SK-N-SH (cell line): ENCODE data around the gene ROR2. TPM values are rescaled to one million over a fixed set of nuclear protein-coding genes. Genes with fewer than 3 reads are reported as not detected.

Source experiments
- CTCF ChIA-PET: fragments of 300-600, 350-600 bp; formaldehyde crosslinking; extraction: SDS; loops from one replicate; lab custom pipeline; 2021; lab: Yijun Ruan, JAX
- POLR2A ChIA-PET: fragments of 350-600 bp; sonication (Branson Sonifier 250); formaldehyde crosslinking; extraction: SDS; loops from one replicate; lab custom pipeline; 2020; ENCODE audit warnings: antibody characterized with exemption, inconsistent platforms; lab: Yijun Ruan, JAX
- DNase-seq: peaks from one replicate; pipeline ENCODE4 v3.0.0; 2012
- H2AFZ ChIP-seq: fragments of 200-600 bp; sonication (generic); 2 replicates; pipeline ENCODE4 v1.8.1; 2016; ENCODE audit warnings: antibody characterized with exemption, mild to moderate bottlenecking, low read depth
- H3F3A ChIP-seq: fragments of 200-600 bp; sonication (generic); replicated peaks from 2 replicates; pipeline ENCODE3; 2016; ENCODE audit warnings: antibody characterized with exemption, mild to moderate bottlenecking; ENCODE audit not compliant: insufficient read depth
- H3K27ac ChIP-seq, 2 experiments: fragments of 200-500 bp in 1 of 2; fragments of 200-600 bp in 1 of 2; sonication (Bioruptor generic) in 1 of 2; sonication (generic), shearing (Covaris generic) in 1 of 2; 2 replicates each; pipeline versions ENCODE4 v1.5.1 to v1.6.1; 2014 to 2016; ENCODE audit warnings: low read depth in 2 of 2, inconsistent platforms in 1 of 2, low read length in 1 of 2, mild to moderate bottlenecking in 1 of 2, mixed read lengths in 1 of 2
- H3K27me3 ChIP-seq: fragments of 200-600 bp; sonication (generic), shearing (Covaris generic); 2 replicates; pipeline ENCODE4 v1.6.1; 2016; ENCODE audit warnings: mixed run types; ENCODE audit not compliant: insufficient read depth
- H3K36me3 ChIP-seq, 2 experiments: fragments of 200-500 bp in 1 of 2; fragments of 200-600 bp in 1 of 2; sonication (Bioruptor generic) in 1 of 2; sonication (generic) in 1 of 2; replicated peaks in 1 of 2; 2 replicates each; pipeline versions ENCODE3 to v1.5.1; 2014 to 2016; ENCODE audit warnings: low read length in 1 of 2, mild to moderate bottlenecking in 1 of 2; ENCODE audit not compliant: insufficient read depth in 2 of 2, control insufficient read depth in 1 of 2
- H3K4me1 ChIP-seq, 2 experiments: fragments of 200-500 bp in 1 of 2; fragments of 200-600 bp in 1 of 2; sonication (Bioruptor generic) in 1 of 2; sonication (generic), shearing (Covaris generic) in 1 of 2; 2 replicates each; pipeline versions ENCODE4 v1.5.1 to v1.6.1; 2014 to 2016; ENCODE audit warnings: low read depth in 1 of 2, low read length in 1 of 2, mixed run types in 1 of 2; ENCODE audit not compliant: insufficient read depth in 2 of 2, control insufficient read depth in 1 of 2
- H3K4me2 ChIP-seq: fragments of 200-600 bp; sonication (generic), shearing (Covaris generic); 2 replicates; pipeline ENCODE4 v1.6.1; 2017; ENCODE audit warnings: mixed run types
- H3K4me3 ChIP-seq, 2 experiments: fragments of 200-500 bp in 1 of 2; fragments of 200-600 bp in 1 of 2; sonication (Bioruptor generic) in 1 of 2; sonication (generic), shearing (Covaris generic) in 1 of 2; 2 replicates each; pipeline versions ENCODE4 v1.5.1 to v1.8.1; 2014 to 2016; ENCODE audit warnings: low read depth in 2 of 2, inconsistent platforms in 1 of 2, low read length in 1 of 2, mild to moderate bottlenecking in 1 of 2, mixed read lengths in 1 of 2, moderate library complexity in 1 of 2
- H3K79me2 ChIP-seq: fragments of 200-600 bp; sonication (generic); 2 replicates; pipeline ENCODE4 v1.8.1; 2017; ENCODE audit warnings: mild to moderate bottlenecking; ENCODE audit not compliant: insufficient read depth
- H3K9ac ChIP-seq: fragments of 200-600 bp; sonication (generic); 2 replicates; pipeline ENCODE4 v1.6.1; 2017; ENCODE audit warnings: mixed run types
- H3K9me2 ChIP-seq: fragments of 200-600 bp; sonication (generic); 2 replicates; pipeline ENCODE4 v1.6.1; 2017; ENCODE audit warnings: mixed run types
- H3K9me3 ChIP-seq: fragments of 200-600 bp; sonication (generic); 2 replicates; pipeline ENCODE4 v1.6.1; 2017; ENCODE audit warnings: mixed run types, mild to moderate bottlenecking, moderate library complexity
- H4K20me1 ChIP-seq: fragments of 200-600 bp; sonication (generic); 2 replicates; pipeline ENCODE4 v1.6.1; 2017; ENCODE audit warnings: mild to moderate bottlenecking, mixed run types; ENCODE audit not compliant: insufficient read depth
- CHD2 ChIP-seq: fragments of 150-350 bp; IDR thresholded peaks from 2 replicates; pipeline ENCODE4 v1.6.1; 2018; ENCODE audit warnings: low read length; ENCODE audit not compliant: partially characterized antibody
- CTCF ChIP-seq: fragments of 200-600 bp; sonication (generic); IDR thresholded peaks from 2 replicates; pipeline ENCODE4 v1.6.1; 2017; ENCODE audit warnings: antibody characterized with exemption, mild to moderate bottlenecking, moderate library complexity
- ELF1 ChIP-seq: IDR thresholded peaks from 2 replicates; pipeline ENCODE4 v1.4.0; 2012
- EP300 ChIP-seq, 2 experiments: IDR thresholded peaks; 2 replicates each; pipeline versions ENCODE4 v1.4.0 to v1.6.1; 2012; ENCODE audit warnings: borderline replicate concordance in 1 of 2, low read depth in 1 of 2, low read length in 1 of 2
- FOSL2 ChIP-seq: IDR thresholded peaks from 2 replicates; pipeline ENCODE4 v1.4.0; 2012; ENCODE audit warnings: low read depth, mild to moderate bottlenecking, moderate library complexity, borderline replicate concordance
- FOXJ3 ChIP-seq: sonication (generic); formaldehyde crosslinking; IDR thresholded peaks from 2 replicates; pipeline ENCODE4 v1.5.1; 2020; ENCODE audit warnings: mild to moderate bottlenecking, missing genetic modification reagents
- GABPA ChIP-seq: IDR thresholded peaks from 2 replicates; pipeline ENCODE4 v1.4.0; 2012; ENCODE audit warnings: low read depth, mild to moderate bottlenecking
- GATA2 ChIP-seq: sonication (generic); formaldehyde crosslinking; IDR thresholded peaks from 2 replicates; pipeline ENCODE4 v1.5.0; 2020; ENCODE audit warnings: mild to moderate bottlenecking, missing genetic modification reagents
- IRF3 ChIP-seq: fragments of 150-350 bp; IDR thresholded peaks from 2 replicates; pipeline ENCODE4 v1.6.1; 2016; ENCODE audit warnings: mild to moderate bottlenecking, low read depth, low read length
- JUND ChIP-seq: IDR thresholded peaks from 2 replicates; pipeline ENCODE4 v1.4.0; 2012
- PBX3 ChIP-seq: IDR thresholded peaks from 2 replicates; pipeline ENCODE4; 2012
- POLR2AphosphoS5 ChIP-seq: IDR thresholded peaks from 2 replicates; pipeline ENCODE4 v1.6.1; 2012; ENCODE audit warnings: low read depth, low read length
- RAD21 ChIP-seq: IDR thresholded peaks from 2 replicates; pipeline ENCODE4 v1.6.1; 2012; ENCODE audit warnings: mild to moderate bottlenecking, low read length
- RCOR1 ChIP-seq: fragments of 150-350 bp; IDR thresholded peaks from 2 replicates; pipeline ENCODE4 v1.6.1; 2017; ENCODE audit warnings: antibody characterized with exemption, low read length
- REST ChIP-seq: IDR thresholded peaks from 2 replicates; pipeline ENCODE4 v1.6.1; 2012; ENCODE audit warnings: mild to moderate bottlenecking, low read depth, low read length, moderate library complexity
- RXRA ChIP-seq: IDR thresholded peaks from 2 replicates; pipeline ENCODE4 v1.4.0; 2012; ENCODE audit warnings: low read depth, mild to moderate bottlenecking, borderline replicate concordance
- SMC3 ChIP-seq: IDR thresholded peaks from 2 replicates; pipeline ENCODE4 v1.6.1; 2012; ENCODE audit warnings: low read depth, low read length, improper control_type of control experiment
- TCF12 ChIP-seq: IDR thresholded peaks from 2 replicates; pipeline ENCODE4 v1.4.0; 2012
- TEAD4 ChIP-seq: IDR thresholded peaks from 2 replicates; pipeline ENCODE4 v1.4.0; 2012; ENCODE audit warnings: mild to moderate bottlenecking, borderline replicate concordance; ENCODE audit not compliant: insufficient read depth
- YY1 ChIP-seq: IDR thresholded peaks from 2 replicates; pipeline ENCODE4 v1.4.0; 2012; ENCODE audit warnings: low read depth, mild to moderate bottlenecking
- WGBS: methylation state at CpG from one replicate; pipeline ENCODE4 v1.1.6; 2017; ENCODE audit warnings: low lambda C conversion rate; 5-methylcytosine and 5-hydroxymethylcytosine counted together
- polyA plus RNA-seq, 3 experiments: library from polyadenylated mRNA; depleted of rRNA; stranded (reverse); fragments of >200 nt; gene quantifications; 2 replicates each; pipeline ENCODE4 v1.2.3, GENCODE V29; 2012

ROR2 gene
- polyA plus RNA-seq, 1 of the 3 experiments (the other 2 are of a cell fraction), result 0.43 TPM

- DNase-seq, result no peak
Observed at GRCh38 chr9:91921371-91921770, 28.7 kb downstream of the ROR2 start.

GRCh38 chr9:91920630-91921350, 29.2 kb downstream of the ROR2 start:
- Histone ChIP-seq H3K36me3 (no peaks in the 10 kb centered on the region), H3K4me2 (no peak overlapping the region), H3K4me3 (no peak overlapping the region), H2AFZ (no peak overlapping the region), H4K20me1 (no peaks in the 10 kb centered on the region), H3K79me2 (no peaks in the 10 kb centered on the region), H3K27me3 (no peaks in the 10 kb centered on the region), H3K4me1 (peaks cover 0 to 20% of the 10 kb centered on the region in 2 experiments; a peak in 1 of 4 replicates), H3K27ac (no peak overlapping the region), H3K9me3 (no peaks in the 10 kb centered on the region), H3K9ac (no peak overlapping the region), H3K9me2 (no peaks in the 10 kb centered on the region), H3F3A (no peaks in the 10 kb centered on the region)
- ChIA-PET POLR2A (no interaction called here), CTCF (interaction anchor here (0.9 kb wide), 1 partner anchor 73 kb away, joined by 4 read pairs; no protein-coding TSS in a partner anchor)
- TF ChIP-seq CHD2 (no peak), CTCF (no peak), FOSL2 (no peak), EP300 (IDR thresholded peaks at IDR 0.05; ENCODE audit: borderline replicate concordance in 1 of 2, low read depth in 1 of 2, low read length in 1 of 2) (no peak), ELF1 (no peak), RXRA (no peak), TCF12 (no peak), FOXJ3 (no peak), SMC3 (no peak), PBX3 (no peak), IRF3 (no peak), POLR2AphosphoS5 (no peak), GATA2 (no peak), REST (no peak), YY1 (no peak), JUND (no peak), RAD21 (no peak), TEAD4 (no peak), GABPA (no peak)
- no peak for DNase-seq
- 37% methylated on average over 6 of the region's 6 CpGs for WGBS

More at GRCh38 chr9:91921371-91921770, 28.7 kb downstream of the ROR2 start:
- Histone ChIP-seq H4K20me1 (no peaks in the 10 kb centered on the region), H3F3A (no peaks in the 10 kb centered on the region), H3K4me2 (no peak overlapping the region), H3K27me3 (no peaks in the 10 kb centered on the region), H3K79me2 (no peaks in the 10 kb centered on the region), H3K9me3 (no peaks in the 10 kb centered on the region), H3K9ac (no peak overlapping the region), H2AFZ (no peak overlapping the region), H3K27ac (no peak overlapping the region), H3K4me3 (no peak overlapping the region), H3K36me3 (no peaks in the 10 kb centered on the region), H3K9me2 (no peaks in the 10 kb centered on the region), H3K4me1 (peaks cover 0 to 20% of the 10 kb centered on the region in 2 experiments; a peak in 1 of 4 replicates)
- WGBS, result 82% methylated on average over 9 of the region's 9 CpGs
- TF ChIP-seq ELF1 (no peak), RCOR1 (no peak)
- ChIA-PET POLR2A (no interaction called here), CTCF (no interaction called here)
